Osteocyte (in vitro differentiated cells): ENCODE data around the gene RABGAP1L. TPM values are rescaled to one million over a fixed set of nuclear protein-coding genes. Genes with fewer than 3 reads are reported as not detected.

Experiments used
- DNase-seq: peaks from one replicate; pipeline ENCODE4 v3.0.0; 2021; ENCODE audit warnings: mixed read lengths; ENCODE audit not compliant: unreplicated experiment; ENCODE audit errors: extremely low spot score
- H3K27ac Mint-ChIP-seq: one replicate; pipeline ENCODE4 v1.8.0; 2021; ENCODE audit warnings: mild to moderate bottlenecking, mixed read lengths; ENCODE audit not compliant: unreplicated experiment
- H3K27me3 Mint-ChIP-seq: one replicate; pipeline ENCODE4 v1.8.0; 2021; ENCODE audit warnings: mixed read lengths; ENCODE audit not compliant: unreplicated experiment
- H3K36me3 Mint-ChIP-seq: one replicate; pipeline ENCODE4 v1.8.0; 2021; ENCODE audit warnings: mixed read lengths; ENCODE audit not compliant: unreplicated experiment
- H3K4me1 Mint-ChIP-seq: one replicate; pipeline ENCODE4 v1.8.0; 2021; ENCODE audit warnings: mixed read lengths; ENCODE audit not compliant: unreplicated experiment
- H3K4me3 Mint-ChIP-seq: one replicate; pipeline ENCODE4 v1.8.0; 2021; ENCODE audit warnings: mild to moderate bottlenecking, moderate library complexity, mixed read lengths; ENCODE audit not compliant: unreplicated experiment
- H3K9me3 Mint-ChIP-seq: one replicate; pipeline ENCODE4 v1.8.0; 2021; ENCODE audit warnings: mixed read lengths; ENCODE audit not compliant: unreplicated experiment
- CTCF ChIP-seq: fragments of 200-600 bp; sonication (generic); IDR thresholded peaks from 2 replicates; pipeline ENCODE4 v1.5.0; 2021; ENCODE audit warnings: antibody characterized with exemption, mild to moderate bottlenecking, moderate library complexity
- total RNA-seq: library from RNA; stranded (reverse); gene quantifications from 2 replicates; pipeline ENCODE4 v1.2.1, GENCODE V29; 2021

RABGAP1L gene
- total RNA-seq, 1 donor from 2014 or later = 29.3 TPM

- Mint-ChIP-seq H3K27me3 (peaks cover 8% of the 10 kb centered on the region), H3K4me1 (peaks cover 6% of the 10 kb centered on the region), H3K9me3 (peaks cover 13% of the 10 kb centered on the region), H3K27ac (no peak overlapping the region), H3K36me3 (no peaks in the 10 kb centered on the region), H3K4me3 (no peak overlapping the region)
- no peak for TF ChIP-seq CTCF
- DNase-seq = no peak
Measured at GRCh38 chr1:174149216-174149615, 10.1 kb upstream of the RABGAP1L start.

- Mint-ChIP-seq H3K27me3 (peaks cover 6% of the 10 kb centered on the region), H3K27ac (no peak overlapping the region), H3K9me3 (peaks cover 13% of the 10 kb centered on the region), H3K36me3 (no peaks in the 10 kb centered on the region), H3K4me1 (peaks cover 6% of the 10 kb centered on the region), H3K4me3 (no peak overlapping the region)
- no peak for DNase-seq
- no peak for TF ChIP-seq CTCF
Measured at GRCh38 chr1:174150499-174150898, 8.8 kb upstream of the RABGAP1L start.

- no peak overlapping the region for H3K4me3 Mint-ChIP-seq
- peaks cover 2% of the 10 kb centered on the region for H3K9me3 Mint-ChIP-seq
- H3K27me3 Mint-ChIP-seq = peaks cover 3% of the 10 kb centered on the region
- no peaks in the 10 kb centered on the region for H3K36me3 Mint-ChIP-seq
- DNase-seq = no peak
- no peak overlapping the region for H3K27ac Mint-ChIP-seq
- H3K4me1 Mint-ChIP-seq = peaks cover 6% of the 10 kb centered on the region
- TF ChIP-seq CTCF = no peak
Measured at GRCh38 chr1:174152427-174152826, 6.9 kb upstream of the RABGAP1L start.

- peaks cover 3% of the 10 kb centered on the region for H3K27me3 Mint-ChIP-seq
- peaks cover 7% of the 10 kb centered on the region for H3K4me1 Mint-ChIP-seq
- H3K4me3 Mint-ChIP-seq = no peak overlapping the region
- no peak overlapping the region for H3K27ac Mint-ChIP-seq
- DNase-seq = no peak
- no peaks in the 10 kb centered on the region for H3K36me3 Mint-ChIP-seq
- H3K9me3 Mint-ChIP-seq = no peaks in the 10 kb centered on the region
- no peak for TF ChIP-seq CTCF
Measured at GRCh38 chr1:174153085-174153824, 6.1 kb upstream of the RABGAP1L start.

- H3K27me3 Mint-ChIP-seq = peaks cover 3% of the 10 kb centered on the region
- no peak for DNase-seq
- no peak overlapping the region for H3K27ac Mint-ChIP-seq
- H3K4me3 Mint-ChIP-seq = no peak overlapping the region
- H3K9me3 Mint-ChIP-seq = no peaks in the 10 kb centered on the region
- peaks cover 11% of the 10 kb centered on the region for H3K4me1 Mint-ChIP-seq
- no peak for TF ChIP-seq CTCF
- H3K36me3 Mint-ChIP-seq = no peaks in the 10 kb centered on the region
Measured at GRCh38 chr1:174153825-174154107, 5.6 kb upstream of the RABGAP1L start.
